ENCODE results near the gene SMIM35.

DNA sequence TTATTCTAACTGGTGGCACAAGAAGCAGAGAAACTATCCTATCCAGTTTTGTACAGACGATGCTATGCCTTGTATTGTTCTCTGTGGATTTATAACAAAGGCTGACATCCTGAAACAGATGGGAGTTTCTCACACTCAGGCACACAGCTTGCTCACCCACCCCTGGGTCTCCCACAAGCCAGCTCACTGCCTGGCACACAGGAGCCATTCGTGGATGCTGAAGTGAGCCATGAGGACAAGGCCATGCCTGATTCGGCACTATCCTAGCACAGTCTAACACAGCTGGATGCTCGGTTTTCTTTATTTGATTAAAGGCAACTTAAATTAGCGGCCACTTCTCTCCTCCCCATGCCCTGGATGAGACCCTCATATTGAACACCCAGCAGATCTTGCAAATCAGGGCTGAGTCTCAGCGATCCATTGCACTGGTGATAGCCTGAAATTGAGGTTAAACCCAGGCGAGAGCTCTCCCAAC is 35.6 kb downstream of the SMIM35 start:
- TF ChIP-seq, protein P1, sequence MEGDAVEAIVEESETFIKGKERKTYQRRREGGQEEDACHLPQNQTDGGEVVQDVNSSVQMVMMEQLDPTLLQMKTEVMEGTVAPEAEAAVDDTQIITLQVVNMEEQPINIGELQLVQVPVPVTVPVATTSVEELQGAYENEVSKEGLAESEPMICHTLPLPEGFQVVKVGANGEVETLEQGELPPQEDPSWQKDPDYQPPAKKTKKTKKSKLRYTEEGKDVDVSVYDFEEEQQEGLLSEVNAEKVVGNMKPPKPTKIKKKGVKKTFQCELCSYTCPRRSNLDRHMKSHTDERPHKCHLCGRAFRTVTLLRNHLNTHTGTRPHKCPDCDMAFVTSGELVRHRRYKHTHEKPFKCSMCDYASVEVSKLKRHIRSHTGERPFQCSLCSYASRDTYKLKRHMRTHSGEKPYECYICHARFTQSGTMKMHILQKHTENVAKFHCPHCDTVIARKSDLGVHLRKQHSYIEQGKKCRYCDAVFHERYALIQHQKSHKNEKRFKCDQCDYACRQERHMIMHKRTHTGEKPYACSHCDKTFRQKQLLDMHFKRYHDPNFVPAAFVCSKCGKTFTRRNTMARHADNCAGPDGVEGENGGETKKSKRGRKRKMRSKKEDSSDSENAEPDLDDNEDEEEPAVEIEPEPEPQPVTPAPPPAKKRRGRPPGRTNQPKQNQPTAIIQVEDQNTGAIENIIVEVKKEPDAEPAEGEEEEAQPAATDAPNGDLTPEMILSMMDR (conservative IDR thresholded peaks at IDR 0.05 in 1 of 2, IDR thresholded peaks at IDR 0.05 in 1 of 2; ENCODE audit: extremely low read depth in 1 of 2, insufficient read depth in 1 of 2, low read depth in 1 of 2, low read length in 2 of 2), result no peak
- TF ChIP-seq EZH2 (IDR thresholded peaks at IDR 0.05; ENCODE audit: borderline replicate concordance, low read length), result no peak

Measured in mammary epithelial cell (primary cell).